Measurements from ENCODE around the gene CRIP2. TPM values are rescaled to one million over a fixed set of nuclear protein-coding genes. Genes with fewer than 3 reads are reported as not detected.

Gene CRIP2
- total RNA-seq, 1 donor from 2014 or later, result 43.2 TPM

- no peak for DNase-seq
Observed at GRCh38 chr14:105465209-105466031, 9.2 kb upstream of the CRIP2 start.

DNA sequence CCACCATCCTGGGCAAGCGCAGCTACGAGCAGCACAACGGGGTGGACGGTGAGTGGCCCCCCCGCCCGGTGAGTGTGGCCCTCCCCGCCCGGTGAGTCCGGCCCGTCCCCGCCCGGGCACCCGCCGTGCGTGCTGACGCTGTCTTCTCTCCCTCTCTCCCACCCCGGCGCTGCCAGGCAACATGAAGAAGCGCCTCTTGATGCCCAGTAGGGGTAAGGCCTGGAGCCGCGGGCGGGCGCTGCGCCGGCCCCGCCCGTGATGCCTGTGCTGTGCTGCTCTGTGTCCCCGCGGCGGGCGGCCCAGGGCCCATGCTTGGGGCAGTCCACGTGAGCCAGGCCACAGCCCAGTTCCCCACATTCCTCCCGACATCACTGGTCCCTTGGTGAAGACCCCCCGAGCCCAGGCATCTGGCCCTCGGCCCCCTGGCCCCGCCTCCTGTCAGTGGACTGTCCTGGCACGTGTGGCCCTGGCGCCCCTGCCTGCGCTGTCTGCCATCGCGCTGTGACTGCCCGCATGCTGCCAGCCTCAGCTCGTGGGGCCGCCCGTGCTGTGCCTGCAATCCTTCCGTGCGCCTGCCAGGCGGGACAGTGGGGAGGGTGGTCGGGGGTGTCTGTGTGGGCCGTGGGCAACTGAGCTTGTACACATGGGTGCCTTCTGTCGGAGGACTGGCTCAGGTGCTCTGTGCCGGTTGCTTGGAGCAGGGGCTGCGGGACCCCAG lies 7.9 kb upstream of the CRIP2 start:
- no peak for DNase-seq

DNA sequence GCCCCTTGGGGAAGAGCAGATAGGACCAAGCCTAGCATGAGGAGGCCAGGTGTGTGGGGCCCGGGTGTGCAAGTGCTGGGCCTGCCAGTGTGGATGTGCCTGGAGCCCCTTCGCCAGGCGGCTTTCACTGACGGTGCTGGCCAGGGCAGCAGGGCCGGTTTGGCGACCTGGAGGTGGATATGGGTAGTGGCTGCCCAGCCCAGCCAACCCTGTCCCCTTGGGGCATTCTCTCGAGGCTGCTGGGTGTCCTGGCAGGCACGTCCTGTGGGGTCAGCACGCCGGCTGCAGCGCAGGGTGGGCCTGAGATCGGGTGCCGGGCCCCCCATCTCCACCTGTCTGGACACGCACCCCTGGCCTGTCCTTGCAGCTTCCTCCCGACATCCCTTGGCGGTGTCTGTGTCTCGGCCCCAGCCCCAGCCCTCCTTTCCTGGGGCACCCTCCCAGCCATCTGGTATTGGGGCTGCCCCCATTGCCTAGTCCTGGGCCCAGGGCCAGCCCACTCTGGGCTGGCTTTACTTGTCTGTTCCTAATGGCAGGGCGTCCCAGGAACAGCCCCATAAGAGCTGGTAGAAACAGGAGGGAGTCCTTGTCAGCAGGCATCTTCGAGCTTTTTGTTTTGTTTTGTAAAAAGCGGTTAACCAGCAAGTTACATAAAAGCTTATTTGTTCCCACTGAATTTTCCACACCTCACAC lies 7.2 kb upstream of the CRIP2 start:
- DNase-seq, result no peak

DNA sequence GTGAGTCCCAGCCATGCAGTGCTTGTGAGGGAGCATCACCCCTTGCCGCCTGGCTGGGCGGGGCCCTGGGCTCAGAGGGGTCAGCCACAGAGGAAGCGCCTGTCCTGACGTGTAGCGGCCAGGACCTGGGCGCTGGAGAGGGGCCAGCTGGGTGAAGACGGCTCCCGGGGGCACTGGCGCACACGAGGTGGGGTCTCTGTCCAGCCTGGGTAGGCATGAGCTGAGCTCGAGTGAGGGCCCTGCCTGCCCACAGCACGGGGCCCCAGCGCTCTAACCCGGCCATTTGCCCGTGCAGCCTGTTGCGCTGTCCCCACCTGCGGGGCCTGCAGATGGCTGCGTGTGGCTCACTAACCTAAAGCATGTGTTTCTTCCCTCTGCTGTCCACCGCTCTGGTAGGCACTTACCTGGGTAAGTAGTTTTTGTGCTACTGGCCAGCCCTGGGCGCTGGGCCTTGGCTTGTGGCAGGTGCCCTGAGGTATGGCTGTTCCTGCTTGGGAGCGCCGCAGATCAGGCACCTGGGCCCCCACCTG lies 6.6 kb upstream of the CRIP2 start:
- DNase-seq, result no peak

- no peak for DNase-seq
Observed at GRCh38 chr14:105468621-105469241, 5.9 kb upstream of the CRIP2 start.

GRCh38 chr14:105469456-105470349 lies 4.9 kb upstream of the CRIP2 start:
- no peak for DNase-seq

DNA sequence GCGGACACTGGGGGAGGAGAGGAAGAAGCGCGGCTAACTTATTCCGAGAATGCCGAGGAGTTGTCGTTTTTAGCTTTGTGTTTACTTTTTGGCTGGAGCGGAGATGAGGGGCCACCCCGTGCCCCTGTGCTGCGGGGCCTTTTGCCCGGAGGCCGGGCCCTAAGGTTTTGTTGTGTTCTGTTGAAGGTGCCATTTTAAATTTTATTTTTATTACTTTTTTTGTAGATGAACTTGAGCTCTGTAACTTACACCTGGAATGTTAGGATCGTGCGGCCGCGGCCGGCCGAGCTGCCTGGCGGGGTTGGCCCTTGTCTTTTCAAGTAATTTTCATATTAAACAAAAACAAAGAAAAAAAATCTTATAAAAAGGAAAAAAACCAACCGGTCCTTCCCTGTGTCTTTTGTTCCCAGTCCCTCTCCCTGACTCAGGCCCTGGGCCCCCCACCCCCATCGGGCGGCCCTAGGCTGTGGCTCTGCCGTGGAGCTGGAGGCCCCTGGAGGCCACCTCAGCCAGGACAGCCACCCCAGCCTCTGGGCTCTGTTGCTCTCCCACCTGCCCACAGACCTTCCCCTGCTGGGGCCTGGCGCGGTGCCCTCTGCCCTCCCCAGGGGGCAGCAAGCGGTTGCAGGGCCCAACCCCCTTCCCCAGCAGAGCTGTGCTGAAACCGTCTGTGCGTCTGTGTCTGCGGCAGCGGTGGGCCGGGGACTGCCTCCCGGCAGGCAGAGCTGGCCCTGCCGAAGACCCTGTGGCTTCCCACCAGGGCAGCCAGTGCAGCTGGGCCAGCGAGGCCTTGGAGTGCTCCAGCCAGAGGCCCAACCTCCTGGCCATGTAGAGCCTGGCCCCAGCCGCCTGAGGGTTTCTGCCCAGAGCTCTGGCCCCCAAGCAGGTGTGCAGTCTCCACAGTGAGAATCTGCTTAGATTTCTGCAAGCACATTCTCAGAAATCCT lies 4.0 kb upstream of the CRIP2 start:
- DNase-seq, result no peak

- DNase-seq, result no peak
Observed at GRCh38 chr14:105471297-105471821, 3.3 kb upstream of the CRIP2 start.

DNA sequence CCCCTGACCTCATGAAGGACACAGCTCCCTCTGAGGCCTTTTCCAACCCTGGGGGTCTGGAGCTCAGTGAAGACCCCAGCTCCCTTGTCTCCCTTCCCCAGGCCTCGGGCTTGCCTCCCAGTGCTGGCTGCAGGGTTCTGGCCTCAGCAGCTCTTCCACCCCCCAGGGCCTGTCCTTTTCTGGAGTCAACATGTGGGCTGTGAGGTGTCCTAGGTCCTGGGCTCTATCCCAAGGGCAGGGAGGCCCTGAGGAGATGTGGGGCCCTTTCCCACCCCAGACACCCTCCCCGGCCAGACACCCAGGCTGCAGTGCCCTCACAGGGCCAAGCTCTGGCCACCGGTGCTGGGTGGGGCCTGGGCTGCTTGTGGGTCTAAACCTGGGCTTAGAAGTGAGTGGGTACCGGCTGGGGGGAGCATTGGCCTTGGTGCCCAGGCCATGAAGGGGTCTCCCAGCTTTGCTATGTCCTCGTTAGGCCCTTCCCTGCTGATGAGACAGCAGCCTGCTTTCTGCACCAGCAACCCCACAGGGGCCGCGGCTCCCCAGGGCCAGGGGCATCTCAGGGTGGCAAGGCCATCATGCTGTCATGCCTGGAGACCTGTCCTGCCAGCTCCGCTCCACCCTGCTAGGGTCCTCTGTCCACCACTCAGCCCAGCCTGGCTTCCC lies 2.7 kb upstream of the CRIP2 start:
- no peak for DNase-seq

GRCh38 chr14:105472486-105472991 lies 2.1 kb upstream of the CRIP2 start:
- no peak for DNase-seq

DNA sequence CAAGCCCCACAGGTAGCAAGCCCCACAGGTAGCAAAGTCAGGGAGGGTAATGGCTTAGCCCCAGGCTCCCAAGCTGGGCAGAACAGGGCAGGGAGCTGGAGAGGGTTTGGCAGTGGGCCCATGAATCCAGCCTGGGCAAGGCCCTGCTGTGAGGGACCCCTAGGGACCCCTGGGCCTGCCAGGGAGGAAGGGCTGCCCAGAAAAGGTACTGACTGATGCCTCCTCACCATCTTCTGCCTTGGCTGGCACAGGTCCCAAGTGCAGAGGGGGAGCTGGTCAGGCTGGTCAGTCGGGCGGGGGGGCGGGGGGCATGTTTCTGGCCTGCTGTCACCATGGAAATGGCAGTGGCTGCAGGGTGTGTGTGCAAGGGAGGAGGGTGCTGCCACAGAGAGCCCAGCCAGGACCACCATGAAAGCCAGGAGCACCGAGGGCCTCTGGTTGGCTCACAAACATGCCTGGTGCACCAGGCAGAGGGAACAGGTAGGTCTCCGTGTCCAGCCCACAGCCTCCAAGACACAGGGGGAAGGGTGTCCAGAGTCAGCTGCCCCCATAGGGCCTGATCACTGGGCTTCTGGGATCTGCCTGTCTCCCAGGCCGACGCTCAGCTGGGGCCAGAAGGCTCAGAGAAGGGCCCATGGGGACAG lies 1.5 kb upstream of the CRIP2 start:
- DNase-seq, result no peak

DNA sequence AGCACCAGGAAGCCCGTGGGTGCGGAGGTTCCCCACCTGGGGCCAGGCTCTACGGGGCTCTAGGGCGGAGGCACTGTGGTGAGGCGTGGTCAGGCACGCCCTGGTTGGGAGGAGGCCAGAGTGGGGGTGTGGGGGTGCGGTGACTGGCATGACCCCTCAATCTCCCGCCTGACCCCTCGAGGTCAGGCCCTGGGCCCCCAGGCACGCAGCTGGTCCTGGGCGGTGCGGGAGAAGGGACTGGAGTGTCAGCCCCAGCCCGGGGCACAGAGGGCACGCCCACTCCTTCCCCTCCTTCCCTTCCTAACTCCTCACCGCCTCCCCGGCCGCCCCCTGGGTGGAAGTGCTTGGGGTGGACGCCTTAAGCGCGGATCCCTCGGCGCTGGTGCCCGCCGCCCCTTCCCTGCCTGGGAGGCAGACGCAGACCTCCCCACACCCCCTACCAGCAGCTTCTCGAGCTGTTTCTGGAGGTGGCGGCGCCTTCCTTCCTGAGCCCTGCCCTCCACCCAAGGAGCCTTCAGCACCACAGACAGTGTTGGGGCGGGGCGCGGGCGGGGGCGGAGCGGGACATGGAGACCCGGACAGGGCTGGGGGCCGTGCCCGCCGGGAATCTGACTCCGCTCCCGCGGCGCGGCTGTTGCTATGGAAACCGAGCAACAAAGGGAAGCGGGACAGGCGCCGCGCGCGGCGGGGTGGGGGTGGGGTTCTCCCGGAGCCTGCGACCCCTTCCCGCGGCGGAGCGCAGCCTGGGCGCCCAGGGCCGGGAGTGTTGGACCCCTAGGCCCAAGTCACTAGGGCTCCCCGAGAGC lies 741 bp upstream of the CRIP2 start:
- peak; percentile 70 for DNase-seq

DNA sequence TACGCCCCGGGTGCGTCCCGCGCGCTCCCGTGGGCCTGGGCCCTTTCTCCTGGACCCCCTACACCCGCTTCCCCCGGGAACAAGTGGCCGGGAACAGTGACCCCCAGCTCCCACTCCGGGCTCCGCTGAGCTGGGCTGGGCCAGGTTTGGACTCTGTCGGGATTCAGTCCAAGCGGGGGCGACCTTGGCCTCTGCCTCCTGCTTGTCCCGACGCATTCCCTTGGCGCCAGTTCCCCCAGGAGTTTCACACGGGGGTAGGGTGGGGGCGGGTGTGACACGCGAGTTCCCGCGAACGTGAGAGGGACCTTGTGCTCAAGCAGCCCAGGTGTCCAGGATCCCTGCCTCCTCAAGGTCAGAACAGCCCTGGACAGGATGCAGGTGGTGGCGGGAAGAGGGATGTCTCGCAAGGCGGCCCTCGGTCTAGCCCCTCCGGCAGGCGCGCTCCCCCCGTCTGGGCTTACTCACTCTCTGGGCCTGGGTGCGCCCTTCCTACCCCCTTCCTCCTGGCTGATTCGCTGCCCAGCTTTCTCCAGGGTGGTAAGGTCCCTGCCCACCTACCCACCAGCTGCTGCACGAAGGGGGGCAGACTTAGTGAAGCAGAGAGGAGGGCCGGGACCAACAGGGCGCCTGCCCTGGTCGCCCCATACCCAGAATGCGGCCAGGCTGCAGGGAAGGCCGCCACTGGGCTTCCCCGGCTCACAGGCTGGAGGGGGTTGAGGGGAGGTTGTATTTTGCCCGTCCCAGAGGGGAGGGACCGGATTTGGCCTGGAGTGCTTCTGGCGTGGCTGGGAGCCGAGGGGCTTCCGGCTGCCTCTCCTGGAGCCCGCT lies 862 bp downstream of the CRIP2 start:
- peak; percentile 33 for DNase-seq

DNA sequence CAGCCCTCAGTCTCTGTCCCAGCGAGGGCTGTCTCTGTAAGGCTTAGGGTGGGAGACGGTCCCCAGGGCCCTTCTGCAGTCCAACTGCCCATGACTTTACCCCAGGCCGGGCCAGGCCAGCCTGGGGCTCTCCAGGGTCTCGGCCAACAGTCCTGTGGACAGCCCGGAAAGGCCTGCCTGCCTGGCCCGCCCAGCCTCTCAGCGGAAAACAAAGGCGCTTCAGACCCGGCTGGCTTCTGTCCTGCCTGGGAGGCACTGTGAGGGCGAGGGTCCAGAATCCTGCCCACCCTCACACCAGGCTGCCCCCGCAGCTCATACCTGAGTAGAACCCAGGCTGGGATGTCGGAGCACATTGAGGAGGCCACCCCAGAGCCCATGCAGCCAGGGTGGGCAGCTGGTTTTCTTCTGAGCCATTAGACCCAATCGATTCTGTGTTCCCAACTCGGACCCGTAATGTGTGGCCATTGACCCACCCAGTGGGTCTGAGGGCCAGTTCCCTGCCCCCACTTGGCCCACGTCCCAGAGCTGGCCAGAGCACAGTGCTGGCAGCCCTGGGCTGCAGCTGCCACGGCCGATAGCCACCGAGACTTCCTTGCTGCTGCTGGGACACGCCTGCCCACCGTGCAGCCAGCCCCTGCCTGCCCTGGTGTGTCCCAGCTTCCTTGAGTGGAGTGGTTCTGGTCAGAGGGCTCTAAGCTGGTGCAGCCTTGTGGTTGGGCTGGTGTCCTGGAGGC lies 1.6 kb downstream of the CRIP2 start:
- no peak for DNase-seq

- DNase-seq, result no peak
Observed at GRCh38 chr14:105476831-105477659, 2.4 kb downstream of the CRIP2 start.
